Activated CD4-positive, alpha-beta memory T cell treated with anti-CD3 and anti-CD28 coated beads, Interleukin-2, amount 10 ng/mL, durations not matched to agents 7 days and 5 days (primary cell): ENCODE measurements around the gene MTMR11. TPM values are rescaled to one million over a fixed set of nuclear protein-coding genes. Genes with fewer than 3 reads are reported as not detected.

ENCODE experiments used
- CTCF ChIA-PET: fragments of 350-600 bp; sonication (Branson Sonifier 250); formaldehyde crosslinking; loops from one replicate; lab custom pipeline; 2021; ENCODE audit warnings: antibody characterized with exemption, inconsistent platforms; lab: Charles Lee
- POLR2A ChIA-PET: fragments of 350-600 bp; sonication (Branson Sonifier 250); formaldehyde crosslinking; loops from one replicate; lab custom pipeline; 2021; ENCODE audit warnings: antibody characterized with exemption; lab: Charles Lee
- DNase-seq: peaks from one replicate; pipeline ENCODE4 v3.0.0-alpha.2; 2020
- H3K27ac Mint-ChIP-seq: one replicate; pipeline ENCODE4 v1.8.0; 2021; ENCODE audit warnings: mild to moderate bottlenecking, mixed read lengths
- H3K27me3 Mint-ChIP-seq: one replicate; pipeline ENCODE4 v1.8.0; 2021; ENCODE audit warnings: mixed read lengths
- H3K36me3 Mint-ChIP-seq: one replicate; pipeline ENCODE4 v1.8.0; 2021; ENCODE audit warnings: low read depth, mixed read lengths
- H3K4me1 Mint-ChIP-seq: one replicate; pipeline ENCODE4 v1.8.0; 2021; ENCODE audit warnings: mixed read lengths
- H3K4me3 Mint-ChIP-seq: one replicate; pipeline ENCODE4 v1.8.0; 2021; ENCODE audit warnings: mild to moderate bottlenecking, mixed read lengths
- H3K9me3 Mint-ChIP-seq: one replicate; pipeline ENCODE4 v1.8.0; 2021; ENCODE audit warnings: mixed read lengths
- total RNA-seq, 2 experiments: library from RNA; stranded (reverse); gene quantifications; one replicate each; pipeline ENCODE4 v1.2.3, GENCODE V29; 2021

Gene MTMR11
- total RNA-seq: 10 to 100 TPM; 19.2 to 20.7 TPM

- Mint-ChIP-seq H3K27me3 (no peaks in the 10 kb centered on the region), H3K9me3 (no peaks in the 10 kb centered on the region), H3K4me3 (no peak within 1 kb of the TSS), H3K36me3 (peaks cover 5% of the 10 kb centered on the region), H3K4me1 (peaks cover 44% of the 10 kb centered on the region), H3K27ac (peak within 1 kb of the TSS; percentile 63)
- DNase-seq: no peak
- ChIA-PET CTCF (no interaction called here), POLR2A (interaction anchor here (1.1 to 6.8 kb wide), 2 partner anchors 8 to 50 kb away, joined by 3 to 53 read pairs; a partner anchor contains a TSS)
Observed at GRCh38 chr1:149936170-149936991, at the start of gene MTMR11. Gene MTMR11, minus strand, starts transcription at chr1:149936879. Its CDS starts 232 bp downstream, at chr1:149936647.

GRCh38 chr1:149979972-149980540 is 43.4 kb upstream of the MTMR11 start:
- Mint-ChIP-seq H3K36me3 (peaks cover 12% of the 10 kb centered on the region), H3K4me1 (peaks cover 23% of the 10 kb centered on the region), H3K4me3 (no peak overlapping the region), H3K27me3 (no peaks in the 10 kb centered on the region), H3K9me3 (no peaks in the 10 kb centered on the region), H3K27ac (no peak overlapping the region)
- POLR2A ChIA-PET: interaction anchor here (1.4 kb wide), 1 partner anchor 30 kb away, joined by 3 read pairs; the partner anchor contains the start of gene OTUD7B
- CTCF ChIA-PET: interaction anchor here (1.1 kb wide), 1 partner anchor 189 kb away, joined by 3 read pairs; no protein-coding TSS in a partner anchor
- no peak for DNase-seq

GRCh38 chr1:149979245-149979971 is 42.7 kb upstream of the MTMR11 start:
- POLR2A ChIA-PET: interaction anchor here (1.4 kb wide), 1 partner anchor 31 kb away, joined by 3 read pairs; the partner anchor contains the start of gene OTUD7B
- H3K9me3 Mint-ChIP-seq: no peaks in the 10 kb centered on the region
- peaks cover 23% of the 10 kb centered on the region for H3K4me1 Mint-ChIP-seq
- H3K27me3 Mint-ChIP-seq: no peaks in the 10 kb centered on the region
- H3K36me3 Mint-ChIP-seq: peaks cover 15% of the 10 kb centered on the region
- no peak for DNase-seq
- CTCF ChIA-PET: interaction anchor here (1.1 kb wide), 1 partner anchor 189 kb away, joined by 3 read pairs; no protein-coding TSS in a partner anchor
- no peak overlapping the region for H3K27ac Mint-ChIP-seq
- H3K4me3 Mint-ChIP-seq: no peak overlapping the region

GRCh38 chr1:149978547-149979023 is 41.9 kb upstream of the MTMR11 start:
- Mint-ChIP-seq H3K27me3 (no peaks in the 10 kb centered on the region), H3K4me3 (no peak overlapping the region), H3K27ac (no peak overlapping the region), H3K36me3 (peaks cover 21% of the 10 kb centered on the region), H3K4me1 (peaks cover 23% of the 10 kb centered on the region), H3K9me3 (no peaks in the 10 kb centered on the region)
- ChIA-PET POLR2A (interaction anchor here (1.4 kb wide), 1 partner anchor 32 kb away, joined by 3 read pairs; the partner anchor contains the start of gene OTUD7B), CTCF (no interaction called here)
- DNase-seq: no peak

- CTCF ChIA-PET: no interaction called here
- Mint-ChIP-seq H3K27me3 (no peaks in the 10 kb centered on the region), H3K4me3 (no peak overlapping the region), H3K36me3 (peaks cover 28% of the 10 kb centered on the region), H3K4me1 (peaks cover 23% of the 10 kb centered on the region), H3K9me3 (no peaks in the 10 kb centered on the region), H3K27ac (no peak overlapping the region)
- no peak for DNase-seq
- POLR2A ChIA-PET: no interaction called here
Observed at GRCh38 chr1:149977345-149977744, 40.7 kb upstream of the MTMR11 start.

- Mint-ChIP-seq H3K27me3 (no peaks in the 10 kb centered on the region), H3K27ac (no peak overlapping the region), H3K36me3 (peaks cover 44% of the 10 kb centered on the region), H3K4me1 (no peaks in the 10 kb centered on the region), H3K9me3 (no peaks in the 10 kb centered on the region), H3K4me3 (no peak overlapping the region)
- DNase-seq: no peak
- ChIA-PET CTCF (interaction anchor here (0.9 kb wide), 1 partner anchor 11 kb away, joined by 3 read pairs; no protein-coding TSS in a partner anchor), POLR2A (no interaction called here)
Observed at GRCh38 chr1:149972547-149972946, 35.9 kb upstream of the MTMR11 start.

- no peaks in the 10 kb centered on the region for H3K9me3 Mint-ChIP-seq
- H3K27ac Mint-ChIP-seq: no peak overlapping the region
- peaks cover 39% of the 10 kb centered on the region for H3K36me3 Mint-ChIP-seq
- ChIA-PET CTCF (no interaction called here), POLR2A (no interaction called here)
- no peak for DNase-seq
- H3K4me1 Mint-ChIP-seq: peaks cover 11% of the 10 kb centered on the region
- H3K4me3 Mint-ChIP-seq: no peak overlapping the region
- H3K27me3 Mint-ChIP-seq: no peaks in the 10 kb centered on the region
Observed at GRCh38 chr1:149967646-149968045, 31.0 kb upstream of the MTMR11 start.

- no peaks in the 10 kb centered on the region for H3K27me3 Mint-ChIP-seq
- ChIA-PET CTCF (interaction anchor here (1.3 kb wide), 1 partner anchor 79 kb away, joined by 3 read pairs; a partner anchor contains a TSS), POLR2A (no interaction called here)
- no peaks in the 10 kb centered on the region for H3K9me3 Mint-ChIP-seq
- no peak overlapping the region for H3K27ac Mint-ChIP-seq
- peaks cover 17% of the 10 kb centered on the region for H3K4me1 Mint-ChIP-seq
- no peak overlapping the region for H3K4me3 Mint-ChIP-seq
- peaks cover 35% of the 10 kb centered on the region for H3K36me3 Mint-ChIP-seq
- no peak for DNase-seq
Observed at GRCh38 chr1:149967041-149967440, 30.4 kb upstream of the MTMR11 start.

GRCh38 chr1:149966405-149966804 is 29.7 kb upstream of the MTMR11 start:
- no peaks in the 10 kb centered on the region for H3K27me3 Mint-ChIP-seq
- H3K4me3 Mint-ChIP-seq: no peak overlapping the region
- DNase-seq: no peak
- ChIA-PET CTCF (interaction anchor here (1.3 kb wide), 1 partner anchor 79 kb away, joined by 3 read pairs; a partner anchor contains a TSS), POLR2A (interaction anchor here (1.1 kb wide), 1 partner anchor 44 kb away, joined by 3 read pairs; no protein-coding TSS in a partner anchor)
- H3K27ac Mint-ChIP-seq: peak overlapping the region; percentile 65
- H3K4me1 Mint-ChIP-seq: peaks cover 23% of the 10 kb centered on the region
- peaks cover 32% of the 10 kb centered on the region for H3K36me3 Mint-ChIP-seq
- H3K9me3 Mint-ChIP-seq: no peaks in the 10 kb centered on the region

- peak overlapping the region; percentile 62 for H3K27ac Mint-ChIP-seq
- ChIA-PET POLR2A (interaction anchor here (1.1 kb wide), 1 partner anchor 45 kb away, joined by 3 read pairs; no protein-coding TSS in a partner anchor), CTCF (interaction anchor here (1.9 kb wide), 1 partner anchor 222 kb away, joined by 7 read pairs; no protein-coding TSS in a partner anchor)
- DNase-seq: no peak
- no peaks in the 10 kb centered on the region for H3K27me3 Mint-ChIP-seq
- peaks cover 30% of the 10 kb centered on the region for H3K36me3 Mint-ChIP-seq
- H3K9me3 Mint-ChIP-seq: no peaks in the 10 kb centered on the region
- H3K4me3 Mint-ChIP-seq: no peak overlapping the region
- peaks cover 23% of the 10 kb centered on the region for H3K4me1 Mint-ChIP-seq
Observed at GRCh38 chr1:149965440-149965839, 28.8 kb upstream of the MTMR11 start.

GRCh38 chr1:149963358-149963757 is 26.7 kb upstream of the MTMR11 start:
- Mint-ChIP-seq H3K4me1 (peaks cover 23% of the 10 kb centered on the region), H3K36me3 (peaks cover 37% of the 10 kb centered on the region), H3K4me3 (no peak overlapping the region), H3K9me3 (no peaks in the 10 kb centered on the region), H3K27me3 (no peaks in the 10 kb centered on the region), H3K27ac (no peak overlapping the region)
- CTCF ChIA-PET: interaction anchor here (1.1 to 3.2 kb wide), 5 partner anchors 86 to 223 kb away, joined by 3 to 38 read pairs (median 13); no protein-coding TSS in a partner anchor
- POLR2A ChIA-PET: no interaction called here
- no peak for DNase-seq

- DNase-seq: no peak
- POLR2A ChIA-PET: interaction anchor here (0.7 to 1.8 kb wide), 8 partner anchors 25 to 225 kb away, joined by 3 to 11 read pairs (median 3); partner anchors contain the start of gene SF3B4
- Mint-ChIP-seq H3K4me1 (peaks cover 23% of the 10 kb centered on the region), H3K27me3 (no peaks in the 10 kb centered on the region), H3K36me3 (peaks cover 39% of the 10 kb centered on the region), H3K27ac (no peak overlapping the region), H3K9me3 (no peaks in the 10 kb centered on the region), H3K4me3 (no peak overlapping the region)
- CTCF ChIA-PET: interaction anchor here (0.6 to 3.2 kb wide), 29 partner anchors 9 to 228 kb away, joined by 3 to 38 read pairs (median 4); no protein-coding TSS in a partner anchor
Observed at GRCh38 chr1:149962736-149963135, 26.1 kb upstream of the MTMR11 start.
